ENCODE measurements around the gene TSKS.

- TF ChIP-seq EZH2 (IDR thresholded peaks at IDR 0.05; ENCODE audit: low read length, missing control alignments) = no peak
- TF ChIP-seq CTCF (conservative IDR thresholded peaks at IDR 0.05 in 1 of 2, IDR thresholded peaks at IDR 0.05 in 1 of 2; ENCODE audit: low read depth in 1 of 2, low read length in 2 of 2) = no peak
These were observed 36.2 kb upstream of the TSKS start for GRCh38 chr19:49799271-49799797.

All from fibroblast of lung (primary cell).